GM13976 (cell line): ENCODE data around the gene STOM.
"Not testable (repeated sequence)": the region's sequence is repeated elsewhere in the genome, so short reads cannot be mapped to it uniquely, and the experiment has no call there.

Experiments used
- DNase-seq: peaks from one replicate; pipeline ENCODE4 v3.0.0; 2012; ENCODE audit warnings: low spot score
- CTCF ChIP-seq: IDR thresholded peaks from 2 replicates; pipeline ENCODE4 v1.5.1; 2012; ENCODE audit warnings: borderline replicate concordance, mild to moderate bottlenecking; ENCODE audit not compliant: insufficient read depth; ENCODE audit errors: extremely low read depth, missing control alignments, control extremely low read depth
- in situ Hi-C: fragments of 300-500 bp; cut with MboI; formaldehyde crosslinking; loops from one replicate; pipeline ENCODE4 v1.12.0; 2022; ENCODE audit warnings: low sequenced_read_pairs, mixed read lengths, inconsistent platforms; ENCODE audit not compliant: unreplicated experiment

STOM gene

GRCh38 chr9:121398374-121398773 is 28.3 kb upstream of the STOM start:
- no peak for DNase-seq
- no peak for TF ChIP-seq CTCF
- in situ Hi-C loops = loop anchor here (5.0 to 25.0 kb wide), 3 partner anchors 81 to 636 kb away; no protein-coding TSS in a partner anchor

DNA sequence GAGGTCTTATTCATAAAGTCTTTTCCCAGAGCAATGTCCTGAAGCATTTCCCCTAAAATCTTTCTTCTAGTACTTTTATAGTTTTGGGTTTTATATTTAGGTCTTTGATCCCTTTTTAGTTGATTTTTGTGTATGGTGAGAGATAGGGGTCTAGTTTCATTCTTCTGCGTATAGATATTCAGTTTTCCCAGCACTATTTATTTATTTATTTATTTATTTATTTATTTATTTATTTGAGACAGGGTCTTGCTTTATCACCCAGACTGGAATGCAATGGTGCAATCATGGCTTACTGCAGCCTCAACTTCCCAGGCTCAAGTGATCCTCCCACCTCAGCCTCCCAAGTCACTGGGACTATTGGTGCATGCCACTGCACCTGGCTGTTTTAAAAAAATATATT is 27.2 kb upstream of the STOM start:
- DNase-seq = not testable (repeated sequence)
- in situ Hi-C loops = loop anchor here (5.0 to 25.0 kb wide), 3 partner anchors 80 to 635 kb away; no protein-coding TSS in a partner anchor

- DNase-seq = no peak
- in situ Hi-C loops = loop anchor here (5.0 to 25.0 kb wide), 3 partner anchors 78 to 633 kb away; no protein-coding TSS in a partner anchor
- no peak for TF ChIP-seq CTCF
Observed at GRCh38 chr9:121395558-121395957, 25.5 kb upstream of the STOM start.

- DNase-seq = no peak
- in situ Hi-C loops = loop anchor here (10.0 to 25.0 kb wide), 2 partner anchors 179 to 632 kb away; no protein-coding TSS in a partner anchor
- TF ChIP-seq CTCF = no peak
Observed at GRCh38 chr9:121394292-121394691, 24.2 kb upstream of the STOM start.

DNA sequence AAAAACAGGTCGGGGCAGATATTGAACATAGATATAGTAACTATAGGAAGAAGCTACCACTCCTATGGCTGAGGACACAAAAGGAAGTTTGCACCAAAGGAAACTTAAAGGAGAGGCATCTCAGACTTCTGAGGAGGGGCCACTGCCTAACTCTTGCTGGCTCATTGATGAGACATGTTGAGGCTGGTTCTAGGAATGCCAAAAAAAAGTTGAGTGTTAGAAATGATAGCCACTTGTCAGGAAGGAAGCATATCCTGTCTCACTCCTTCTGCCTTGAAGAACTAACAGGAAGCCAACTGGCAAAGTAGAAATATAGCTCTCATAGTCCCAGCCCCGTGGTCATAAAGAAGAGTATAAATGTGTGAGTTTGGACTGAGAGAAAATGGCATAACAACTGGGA is 23.3 kb upstream of the STOM start:
- TF ChIP-seq CTCF = no peak
- in situ Hi-C loops = loop anchor here (10.0 to 25.0 kb wide), 2 partner anchors 179 to 631 kb away; no protein-coding TSS in a partner anchor
- DNase-seq = no peak

DNA sequence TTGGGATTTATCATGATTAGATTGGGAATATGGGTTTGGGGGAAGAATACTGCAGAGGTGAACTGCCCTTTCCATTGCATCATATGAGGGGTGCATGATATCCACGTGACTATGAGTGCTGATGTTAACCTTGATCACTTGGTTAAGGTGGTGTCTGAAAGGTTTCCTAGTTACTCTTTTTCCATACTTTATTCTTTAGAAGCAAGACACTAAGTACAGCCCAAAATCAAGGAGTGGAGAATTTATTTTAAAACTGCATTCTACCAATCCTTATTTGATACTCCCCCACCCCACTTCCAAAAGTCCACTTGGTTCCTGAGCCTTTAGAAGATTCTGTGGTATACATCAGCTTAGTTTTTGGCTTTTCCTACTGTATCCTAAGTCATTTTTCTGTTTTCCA is 20.3 kb upstream of the STOM start:
- no peak for DNase-seq
- in situ Hi-C loops = loop anchor here (10.0 to 25.0 kb wide), 2 partner anchors 176 to 628 kb away; no protein-coding TSS in a partner anchor
- TF ChIP-seq CTCF = no peak

- DNase-seq = no peak
- in situ Hi-C loops = loop anchor here (25.0 kb wide), 1 partner anchor 626 kb away; no protein-coding TSS in a partner anchor
- no peak for TF ChIP-seq CTCF
Observed at GRCh38 chr9:121388140-121388905, 18.3 kb upstream of the STOM start.
